ENCODE measurements around the gene NHLRC4.
A peak's percentile ranks its signal among the peaks of the same experiment; 100 is the strongest.

NHLRC4 gene

DNA sequence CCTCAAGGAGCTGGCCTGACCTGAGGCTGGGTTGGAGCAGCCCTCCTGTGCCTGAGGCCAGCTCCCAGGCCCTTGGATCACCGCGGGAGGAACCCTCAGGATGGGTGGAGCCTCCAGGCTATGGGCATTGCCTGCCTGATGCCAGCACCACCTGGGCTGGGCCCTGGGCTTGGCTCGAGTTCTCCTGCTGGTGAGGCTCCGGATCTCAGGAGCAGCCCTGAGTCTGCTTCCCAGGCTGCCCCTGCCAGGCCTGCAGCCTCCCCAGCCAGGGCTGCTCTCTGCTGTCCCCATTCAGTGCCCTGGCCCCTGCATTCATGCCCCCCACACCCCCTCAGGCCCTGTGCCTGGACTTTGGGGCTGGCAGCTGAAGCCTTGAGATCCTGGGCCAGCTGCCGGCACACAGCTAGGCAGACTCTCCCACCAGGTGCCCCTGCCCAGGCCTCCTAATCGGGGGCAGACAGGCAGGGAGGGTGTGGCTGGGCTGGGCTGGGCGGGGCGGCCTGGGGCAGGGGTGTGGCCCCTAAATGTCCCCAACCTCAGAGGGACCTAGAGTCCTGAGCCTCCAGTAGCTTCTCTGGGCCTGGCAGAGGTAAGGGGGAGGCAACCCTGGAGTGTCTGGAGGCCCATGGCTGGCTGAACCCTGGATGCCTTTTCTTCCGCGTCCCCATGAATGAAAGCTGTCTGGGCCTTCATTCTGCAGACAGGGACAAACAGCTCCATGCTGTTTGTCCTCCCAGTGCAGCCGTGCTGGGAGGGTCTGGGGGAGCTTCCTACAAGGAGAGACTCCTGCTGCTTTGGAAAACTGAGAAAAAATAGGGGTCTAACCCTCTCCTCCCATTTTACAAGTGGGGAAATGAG lies 1.8 kb downstream of the NHLRC4 start:
- DNase-seq: no peak

GRCh38 chr16:569445-570254 lies 2.8 kb downstream of the NHLRC4 start, which contains the start of gene PIGQ:
PIGQ (plus strand) TSS chr16:569968; CDS start chr16:574075, 4,107 bp downstream.
- peak; percentile 33 for DNase-seq

DNA sequence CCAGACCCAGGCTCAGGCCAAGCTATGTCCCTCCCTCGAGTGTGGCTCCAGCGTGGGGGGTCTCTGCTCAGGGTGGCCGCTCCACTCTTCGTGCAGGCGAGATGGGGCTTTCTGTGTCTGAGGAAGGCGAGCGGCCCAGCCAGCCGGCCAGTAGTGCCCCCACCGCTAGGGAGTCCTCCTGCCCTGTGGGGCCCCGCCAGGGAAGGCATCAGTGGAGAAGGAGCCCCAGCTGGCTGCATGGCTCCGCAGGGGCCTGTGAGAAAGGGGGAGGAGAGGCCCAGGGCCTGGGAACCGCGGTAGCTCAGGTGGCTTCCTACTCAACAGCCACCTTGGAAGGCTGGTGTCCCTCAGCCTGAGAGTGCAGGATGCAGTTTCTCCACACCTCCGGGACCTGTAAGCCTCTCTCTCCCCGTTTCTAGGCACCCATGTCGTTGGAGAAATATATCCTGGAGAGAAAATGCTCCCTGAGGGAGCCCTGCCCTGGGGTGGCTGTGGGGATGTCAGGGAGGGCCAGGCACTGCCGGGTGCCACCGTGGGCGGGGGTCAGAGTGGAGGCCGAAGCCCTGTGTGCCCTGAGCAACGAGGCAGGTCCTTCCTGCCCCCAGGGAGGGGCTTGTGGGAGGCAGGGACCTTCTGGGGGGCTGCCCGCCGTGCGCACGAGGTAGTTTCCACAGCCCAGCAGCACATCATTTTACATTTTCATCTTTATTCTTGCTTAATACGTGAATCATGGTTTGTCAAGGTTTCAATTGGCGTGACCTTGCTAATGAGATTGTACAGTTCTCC lies 6.3 kb downstream of the NHLRC4 start:
- no peak for DNase-seq

GRCh38 chr16:574021-574760 lies 7.4 kb downstream of the NHLRC4 start:
- DNase-seq: no peak

DNA sequence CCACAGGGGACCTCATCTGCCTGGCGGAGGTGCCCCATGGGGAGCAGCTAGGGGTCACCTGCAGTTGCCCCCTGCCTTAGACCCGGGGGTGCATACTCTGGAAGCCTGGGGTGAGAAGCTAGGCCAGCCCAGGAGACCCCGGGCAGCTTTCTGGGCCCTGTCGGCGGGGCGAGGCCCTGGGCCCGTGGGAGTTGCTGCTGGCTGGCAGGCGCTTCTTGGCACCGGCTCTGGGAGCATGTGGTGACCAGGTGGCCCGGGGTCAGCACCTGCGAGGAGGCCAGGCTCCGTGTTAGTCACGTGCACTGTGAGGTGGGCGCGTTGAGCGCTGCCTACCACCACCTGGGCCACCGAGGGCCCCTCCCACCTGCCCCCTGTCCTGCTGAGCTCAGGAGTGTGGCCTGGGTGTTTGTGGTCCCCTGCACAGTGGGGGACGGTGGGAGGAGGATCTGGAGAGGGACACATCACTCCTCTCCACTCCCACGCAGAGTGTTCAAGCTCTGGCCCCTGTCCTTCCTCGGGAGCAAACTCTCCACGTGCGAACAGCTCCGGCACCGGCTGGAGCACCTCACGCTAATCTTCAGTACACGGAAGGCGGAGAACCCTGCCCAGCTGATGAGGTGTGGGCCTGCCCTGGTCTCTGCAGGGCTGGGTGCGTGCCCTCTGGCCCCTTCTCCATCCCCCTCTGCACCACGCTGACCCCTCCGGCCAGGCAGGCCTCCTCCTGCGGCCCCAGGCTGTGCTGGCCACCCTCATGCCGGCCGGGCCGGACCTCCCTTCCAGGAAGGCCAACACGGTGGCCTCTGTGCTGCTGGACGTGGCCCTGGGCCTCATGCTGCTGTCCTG lies 8.8 kb downstream of the NHLRC4 start:
- no peak for DNase-seq

- DNase-seq: no peak
Observed at GRCh38 chr16:576197-576822, 9.5 kb downstream of the NHLRC4 start.

- DNase-seq: no peak
Observed at GRCh38 chr16:576823-577201, 10.0 kb downstream of the NHLRC4 start.

DNA sequence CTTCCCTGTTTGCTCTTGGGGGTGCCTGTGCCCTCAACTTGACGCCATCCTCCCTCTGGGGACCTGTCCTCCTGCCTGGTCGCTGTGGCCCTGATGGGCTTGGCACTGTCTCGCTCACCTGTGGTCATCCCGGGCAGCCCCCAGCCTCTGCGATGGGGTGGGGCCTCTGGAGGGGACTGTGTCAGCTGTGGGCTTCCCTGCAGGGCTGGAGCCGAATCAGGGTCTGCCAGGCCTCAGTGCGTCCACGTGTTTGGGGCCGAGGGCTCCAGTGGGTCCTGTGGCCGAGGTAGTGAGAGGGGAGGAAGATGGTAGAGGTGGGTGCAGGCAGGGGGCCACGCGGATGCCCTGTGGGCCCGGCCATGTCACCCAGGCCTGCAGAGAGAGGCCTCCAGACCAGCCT lies 11.0 kb downstream of the NHLRC4 start:
- DNase-seq: no peak

DNA sequence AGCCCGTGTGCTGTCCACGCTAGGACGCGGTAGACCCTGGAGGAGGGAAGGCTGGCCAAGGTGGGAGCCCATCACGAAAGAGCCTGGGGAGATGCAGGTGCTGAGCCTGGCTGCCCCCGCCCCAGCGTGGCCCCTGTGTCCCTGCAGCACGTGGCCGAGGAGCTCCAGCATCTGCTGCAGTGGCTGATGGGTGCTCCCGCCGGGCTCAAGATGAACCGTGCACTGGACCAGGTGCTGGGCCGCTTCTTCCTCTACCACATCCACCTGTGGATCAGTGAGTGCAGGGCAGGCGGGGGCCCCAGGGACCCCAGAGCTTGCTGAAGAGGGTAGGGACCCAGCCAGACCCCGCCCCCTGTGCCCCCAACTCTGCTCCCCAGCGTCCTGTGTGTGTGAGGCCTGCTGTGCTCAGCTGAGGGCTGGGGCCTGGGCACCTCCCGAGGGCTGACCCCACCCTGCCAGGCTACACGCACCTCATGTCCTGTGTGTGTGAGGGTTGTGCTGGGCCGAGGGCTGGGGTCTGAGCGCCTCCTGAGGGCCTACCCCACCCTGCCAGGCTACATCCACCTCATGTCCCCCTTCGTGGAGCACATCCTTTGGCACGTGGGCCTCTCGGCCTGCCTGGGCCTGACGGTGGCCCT lies 11.5 kb downstream of the NHLRC4 start:
- DNase-seq: no peak

GRCh38 chr16:578870-579405 lies 12.1 kb downstream of the NHLRC4 start:
- no peak for DNase-seq

- DNase-seq: no peak
Observed at GRCh38 chr16:580141-580945, 13.5 kb downstream of the NHLRC4 start.

DNA sequence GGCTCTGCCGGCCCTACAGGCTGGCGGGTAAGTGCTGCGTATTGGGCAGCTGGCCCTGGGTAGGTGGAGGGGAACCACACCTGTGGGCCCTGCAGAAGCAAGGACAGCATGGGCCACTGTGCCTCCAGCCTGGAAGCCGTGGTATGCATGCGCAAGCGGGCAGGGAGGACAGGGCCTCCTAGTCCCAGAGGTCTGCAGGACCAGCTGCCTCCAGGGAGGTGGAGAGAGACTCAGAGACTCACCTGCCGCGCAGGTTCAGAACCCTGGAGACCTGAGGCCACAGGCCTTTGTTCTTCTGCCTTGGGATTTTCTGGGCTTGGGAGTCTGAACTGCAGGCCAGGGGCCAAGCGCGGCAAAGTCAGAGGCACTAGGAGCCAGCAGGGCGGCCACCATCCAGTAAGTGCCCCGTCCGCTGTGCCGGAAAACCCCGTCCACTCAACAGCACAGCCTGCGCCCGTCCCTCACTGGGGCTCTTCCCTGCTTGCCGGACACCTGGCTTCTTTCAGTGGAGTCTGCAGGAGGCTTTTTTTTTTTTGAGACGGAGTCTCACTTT lies 14.2 kb downstream of the NHLRC4 start:
- DNase-seq: no peak

- no peak for DNase-seq
Observed at GRCh38 chr16:582218-582613, 15.4 kb downstream of the NHLRC4 start.

- no peak for DNase-seq
Observed at GRCh38 chr16:582614-583331, 16.0 kb downstream of the NHLRC4 start.

GRCh38 chr16:583470-583814 lies 16.6 kb downstream of the NHLRC4 start:
- no peak for DNase-seq

DNA sequence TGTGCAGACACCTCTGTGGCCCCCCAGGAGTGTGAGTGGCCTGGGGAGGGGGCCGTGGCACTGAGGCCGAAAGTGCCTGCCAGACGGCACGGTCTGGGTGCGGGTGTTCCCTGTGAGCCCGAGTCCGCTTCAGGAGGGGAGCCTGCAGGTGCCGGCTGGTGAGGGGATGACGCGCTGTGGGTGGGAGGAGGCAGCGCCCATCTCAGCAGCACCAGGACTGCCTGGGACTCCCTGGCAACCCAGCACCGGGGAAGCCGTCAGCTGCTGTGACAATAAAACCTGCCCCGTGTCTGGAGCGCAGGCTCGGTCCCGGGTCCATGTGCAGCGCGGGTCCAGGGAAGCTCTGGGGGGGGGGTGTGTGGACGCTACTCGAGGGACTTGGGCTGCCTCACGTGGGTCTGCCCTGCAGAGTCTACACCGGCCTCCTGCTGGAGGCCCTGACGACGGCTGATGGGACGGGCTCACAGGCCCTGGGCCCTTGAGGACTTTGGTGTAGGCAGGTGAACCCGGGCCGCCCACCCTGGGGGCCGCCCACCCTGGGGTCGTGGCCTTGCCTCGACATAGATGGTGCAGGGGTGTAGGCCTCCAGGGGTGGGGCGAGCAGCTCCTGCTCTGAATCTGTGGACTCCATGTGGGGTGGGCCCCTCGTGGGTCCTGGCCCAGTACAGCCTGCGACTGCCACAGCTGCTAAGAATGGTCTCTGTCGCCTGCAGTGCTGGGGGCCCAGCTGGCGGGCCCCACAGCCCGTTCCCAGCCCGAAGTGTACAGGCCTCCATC lies 17.2 kb downstream of the NHLRC4 start:
- DNase-seq: no peak

DNA sequence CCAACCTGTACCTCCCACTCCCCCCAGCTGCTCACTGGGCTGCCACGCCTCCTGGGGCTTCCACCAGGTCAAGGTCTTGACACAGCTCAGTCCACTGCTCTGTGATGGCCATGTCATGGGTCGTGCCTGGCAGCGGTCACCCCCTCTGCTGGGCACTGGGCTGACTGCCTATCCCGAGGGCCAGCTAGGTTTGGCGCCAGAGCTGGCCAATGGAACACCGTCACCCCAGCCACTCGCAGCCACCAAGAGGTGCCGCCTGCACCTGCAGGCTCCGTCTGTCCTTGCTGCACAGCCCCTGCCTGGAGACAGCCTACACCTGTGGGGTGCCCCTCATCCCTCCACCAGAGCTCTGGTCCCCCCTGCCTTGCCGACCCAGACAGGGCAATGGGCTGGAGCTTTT lies 18.5 kb downstream of the NHLRC4 start:
- no peak for DNase-seq

All from NK-92 treated with Interleukin-12 subunit alpha and Interleukin-12 subunit beta, amount 100 ng/mL, for 24 hours (cell line).